Measurements from ENCODE around the gene KLHL33.

Gene KLHL33

GRCh38 chr14:20412876-20413743, 22.9 kb downstream of the KLHL33 start, which contains the start of gene TEP1:
Gene TEP1 (minus strand): TSS chr14:20413501. CDS start chr14:20408439, 5,062 bp downstream.
- DNase-seq (ENCODE audit: low read depth) = peak; percentile 57

GRCh38 chr14:20412411-20412810, 23.6 kb downstream of the KLHL33 start:
- DNase-seq (ENCODE audit: low read depth) = no peak

- DNase-seq (ENCODE audit: low read depth) = no peak
Measured at GRCh38 chr14:20409226-20409625, 26.7 kb downstream of the KLHL33 start.

GRCh38 chr14:20403521-20403920, 32.4 kb downstream of the KLHL33 start:
- no peak for DNase-seq (ENCODE audit: low read depth)

GRCh38 chr14:20400965-20401593, 34.9 kb downstream of the KLHL33 start:
- DNase-seq (ENCODE audit: low read depth) = no peak

- no peak for DNase-seq (ENCODE audit: low read depth)
Measured at GRCh38 chr14:20400589-20400964, 35.4 kb downstream of the KLHL33 start.

- no peak for DNase-seq (ENCODE audit: low read depth)
Measured at GRCh38 chr14:20397511-20397910, 38.5 kb downstream of the KLHL33 start.

- DNase-seq (ENCODE audit: low read depth) = no peak
Measured at GRCh38 chr14:20391505-20391904, 44.5 kb downstream of the KLHL33 start.

- no peak for DNase-seq (ENCODE audit: low read depth)
Measured at GRCh38 chr14:20388159-20388558, 47.8 kb downstream of the KLHL33 start.

- no peak for DNase-seq (ENCODE audit: low read depth)
Measured at GRCh38 chr14:20387576-20387975, 48.4 kb downstream of the KLHL33 start.

GRCh38 chr14:20386276-20386855, 49.6 kb downstream of the KLHL33 start:
- no peak for DNase-seq (ENCODE audit: low read depth)

GRCh38 chr14:20384886-20385285, 51.1 kb downstream of the KLHL33 start:
- no peak for DNase-seq (ENCODE audit: low read depth)

GRCh38 chr14:20384321-20384720, 51.6 kb downstream of the KLHL33 start:
- no peak for DNase-seq (ENCODE audit: low read depth)

- no peak for DNase-seq (ENCODE audit: low read depth)
Measured at GRCh38 chr14:20383636-20384035, 52.3 kb downstream of the KLHL33 start.

- no peak for DNase-seq (ENCODE audit: low read depth)
Measured at GRCh38 chr14:20383032-20383431, 52.9 kb downstream of the KLHL33 start.

- DNase-seq (ENCODE audit: low read depth) = no peak
Measured at GRCh38 chr14:20382526-20382925, 53.4 kb downstream of the KLHL33 start.

- no peak for DNase-seq (ENCODE audit: low read depth)
Measured at GRCh38 chr14:20381341-20381740, 54.6 kb downstream of the KLHL33 start.

- DNase-seq (ENCODE audit: low read depth) = no peak
Measured at GRCh38 chr14:20380681-20381080, 55.3 kb downstream of the KLHL33 start.

GRCh38 chr14:20379743-20380142, 56.2 kb downstream of the KLHL33 start:
- no peak for DNase-seq (ENCODE audit: low read depth)

- no peak for DNase-seq (ENCODE audit: low read depth)
Measured at GRCh38 chr14:20377171-20377570, 58.8 kb downstream of the KLHL33 start.

- DNase-seq (ENCODE audit: low read depth) = no peak
Measured at GRCh38 chr14:20376071-20376588, 59.8 kb downstream of the KLHL33 start.

All from activated T-helper 1 cell treated with Interleukin-2 at 50 U/mL for 16 hours (primary cell).